ENCODE measurements around the gene SLC13A2. TPM values are rescaled to one million over a fixed set of nuclear protein-coding genes. Genes with fewer than 3 reads are reported as not detected.

Gene SLC13A2
- total RNA-seq, 1 experiment from 2014 or later: not detected

DNA sequence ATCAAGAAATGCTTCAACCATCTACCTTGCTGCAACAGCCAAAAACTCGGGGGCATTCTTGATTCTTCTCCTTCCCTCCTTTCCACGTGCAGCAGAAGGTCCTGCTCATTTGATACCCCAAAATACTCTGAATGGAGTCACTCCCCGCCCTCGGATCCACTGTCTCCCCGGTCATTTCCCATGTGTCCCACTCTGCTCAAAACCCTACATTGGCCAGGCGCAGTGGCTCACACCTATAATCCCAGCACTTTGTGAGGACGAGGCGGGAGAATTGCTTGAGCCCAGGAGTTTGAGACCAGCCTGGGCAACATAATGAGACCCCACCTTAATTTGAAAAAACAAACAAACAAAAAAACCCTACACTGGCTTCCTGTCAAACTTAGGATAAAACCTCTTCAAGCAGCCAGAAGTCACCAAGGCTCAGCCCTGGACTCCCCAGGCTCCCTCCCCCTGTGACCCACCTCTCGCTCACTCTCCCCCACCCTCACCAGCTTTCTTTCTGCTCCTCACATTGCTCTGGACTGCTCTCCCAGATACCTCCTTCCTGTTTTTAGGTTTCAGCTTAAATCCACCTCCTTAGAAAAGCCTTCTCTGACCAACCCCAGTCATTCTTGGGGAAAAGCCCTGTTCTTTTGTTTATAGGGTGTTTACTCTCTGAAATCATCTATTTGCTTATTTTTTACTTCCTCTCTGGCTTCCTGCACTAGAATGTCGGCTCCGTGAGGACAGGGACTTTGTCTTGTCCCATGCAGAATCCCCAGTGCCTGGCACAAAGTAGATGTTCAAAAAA, 2.8 kb downstream of the SLC13A2 start:
- no peak overlapping the region for H4K8ac ChIP-seq (replicated peaks; ENCODE audit: insufficient read length, low read depth, low read length)
- no peak for TF ChIP-seq CTCF (conservative IDR thresholded peaks at IDR 0.05)
- no peak overlapping the region for H3T11ph ChIP-seq (ENCODE audit: low read length)
- no peak overlapping the region for H2BK15ac ChIP-seq (ENCODE audit: low read depth, low read length)
- H3K4me3 Mint-ChIP-seq: no peak overlapping the region
- no peak overlapping the region for H3K4ac ChIP-seq (ENCODE audit: low read depth, low read length)
- H3K36me3 Mint-ChIP-seq (ENCODE audit: insufficient read depth in 1 of 3, low read depth in 3 of 3): no peaks in the 10 kb centered on the region
- peaks cover 10 to 15% of the 10 kb centered on the region in 2 experiments for H3K4me1 Mint-ChIP-seq
- H3K27me3 Mint-ChIP-seq (ENCODE audit: low read depth): peaks cover 11% of the 10 kb centered on the region
- no peak overlapping the region for H3K14ac ChIP-seq (ENCODE audit: insufficient read depth, low read length)
- no peak overlapping the region for H2BK20ac ChIP-seq (ENCODE audit: low read depth, low read length, poor library complexity, severe bottlenecking)
- no peaks in the 10 kb centered on the region for H4K20me1 ChIP-seq (ENCODE audit: control insufficient read depth, insufficient read depth, insufficient read length)
- H2BK120ac ChIP-seq (ENCODE audit: low read depth, low read length, poor library complexity, severe bottlenecking): no peak overlapping the region
- H3K27ac ChIP-seq (ENCODE audit: insufficient read length, low read depth, low read length): no peak overlapping the region
- no peak overlapping the region for H2AK5ac ChIP-seq (ENCODE audit: insufficient read length, low read length)
- WGBS (ENCODE audit: extremely low coverage, insufficient read length, low lambda C conversion rate): no CpG with 5 or more reads among the region's 11 CpGs
- H3K56ac ChIP-seq (ENCODE audit: insufficient read length, low read depth, low read length): no peak overlapping the region
- H3K23ac ChIP-seq (ENCODE audit: insufficient read length, low read depth, low read length): no peak overlapping the region
- H3K4me2 ChIP-seq (ENCODE audit: insufficient read depth, insufficient read length, low read length): no peak overlapping the region
- H3K9ac ChIP-seq (ENCODE audit: extremely low read depth, insufficient read length, low read length): no peak overlapping the region
- DNase-seq: no peak
- H4K91ac ChIP-seq (ENCODE audit: insufficient read length, low read depth, low read length): no peak overlapping the region
- no peaks in the 10 kb centered on the region for H3K79me1 ChIP-seq (ENCODE audit: insufficient read depth, low read depth, low read length, poor library complexity, severe bottlenecking)
- no peaks in the 10 kb centered on the region for H3K23me2 ChIP-seq (ENCODE audit: insufficient read length, low read depth, low read length, poor library complexity, severe bottlenecking)
- H3K79me2 ChIP-seq (ENCODE audit: insufficient read depth, low read length): no peaks in the 10 kb centered on the region
- H3K18ac ChIP-seq (ENCODE audit: insufficient read length, low read depth, low read length): no peak overlapping the region
- no peak overlapping the region for H2BK12ac ChIP-seq (ENCODE audit: insufficient read length, low read depth, low read length)
- no peaks in the 10 kb centered on the region for H3K9me3 ChIP-seq (ENCODE audit: control insufficient read depth, low read depth, low read length)
- H3K27me3 ChIP-seq (ENCODE audit: insufficient read depth, low read length): no peaks in the 10 kb centered on the region; the same call in 1 of the 2 replicates
- no peak overlapping the region for H3K27ac Mint-ChIP-seq
- H2BK5ac ChIP-seq (ENCODE audit: insufficient read length, low read length): no peak overlapping the region
- no peak overlapping the region for H2AFZ ChIP-seq (ENCODE audit: low read length)
- no peaks in the 10 kb centered on the region for H3K9me3 Mint-ChIP-seq
- H3K4me1 ChIP-seq (ENCODE audit: insufficient read depth, low read length): no peaks in the 10 kb centered on the region; the same call in 1 of the 2 replicates
- H4K5ac ChIP-seq (ENCODE audit: insufficient read length, low read depth, low read length): no peak overlapping the region
